Upper lobe of right lung (tissue), 1 donor: ENCODE results near the gene SRI. TPM values are rescaled to one million over a fixed set of nuclear protein-coding genes. Genes with fewer than 3 reads are reported as not detected.

ENCODE experiments used
- ATAC-seq: fragments of 200-7000 bp; cut with Tn5 transposase; one replicate; pipeline ENCODE4 v1.9.1; 2020; ENCODE audit warnings: mild to moderate bottlenecking, moderate library complexity
- DNase-seq: peaks from one replicate; pipeline ENCODE4 v3.0.0-alpha.2; 2020
- H3K27ac ChIP-seq: fragments of 200-600 bp; one replicate; pipeline ENCODE4 v1.8.0; 2022
- H3K27me3 ChIP-seq: fragments of 200-600 bp; one replicate; pipeline ENCODE4 v1.8.0; 2022; ENCODE audit warnings: mild to moderate bottlenecking
- H3K36me3 ChIP-seq: fragments of 200-600 bp; one replicate; pipeline ENCODE4 v1.8.0; 2022
- H3K4me1 ChIP-seq: fragments of 200-600 bp; one replicate; pipeline ENCODE4 v1.8.0; 2022
- H3K4me3 ChIP-seq: fragments of 200-600 bp; one replicate; pipeline ENCODE4 v1.8.0; 2022; ENCODE audit warnings: mild to moderate bottlenecking
- H3K9me3 ChIP-seq: fragments of 200-600 bp; one replicate; pipeline ENCODE4 v1.8.0; 2022
- intact Hi-C: fragments of 100-400 bp; cut with DNase I; formaldehyde crosslinking; loops from one replicate; pipeline ENCODE4 v1.11.0; 2022
- total RNA-seq: library from RNA; stranded (reverse); fragmentation: NEBNext Ultra II Directional; extraction: Animal tissue kit (Norgen Biotek cat#: 25700); gene quantifications from one replicate; pipeline ENCODE4 v1.2.1, GENCODE V29; 2021
- TF ChIP-seq, protein P1 (sequence below): fragments of 200-600 bp; IDR thresholded peaks from one replicate; pipeline ENCODE4 v1.8.0; 2022; ENCODE audit warnings: antibody characterized with exemption
- donor health status: DM: no; HTN: yes; CAD: no; lungs with severe emphysema.

Gene SRI
- total RNA-seq, 1 donor from 2014 or later, result 115 TPM

DNA sequence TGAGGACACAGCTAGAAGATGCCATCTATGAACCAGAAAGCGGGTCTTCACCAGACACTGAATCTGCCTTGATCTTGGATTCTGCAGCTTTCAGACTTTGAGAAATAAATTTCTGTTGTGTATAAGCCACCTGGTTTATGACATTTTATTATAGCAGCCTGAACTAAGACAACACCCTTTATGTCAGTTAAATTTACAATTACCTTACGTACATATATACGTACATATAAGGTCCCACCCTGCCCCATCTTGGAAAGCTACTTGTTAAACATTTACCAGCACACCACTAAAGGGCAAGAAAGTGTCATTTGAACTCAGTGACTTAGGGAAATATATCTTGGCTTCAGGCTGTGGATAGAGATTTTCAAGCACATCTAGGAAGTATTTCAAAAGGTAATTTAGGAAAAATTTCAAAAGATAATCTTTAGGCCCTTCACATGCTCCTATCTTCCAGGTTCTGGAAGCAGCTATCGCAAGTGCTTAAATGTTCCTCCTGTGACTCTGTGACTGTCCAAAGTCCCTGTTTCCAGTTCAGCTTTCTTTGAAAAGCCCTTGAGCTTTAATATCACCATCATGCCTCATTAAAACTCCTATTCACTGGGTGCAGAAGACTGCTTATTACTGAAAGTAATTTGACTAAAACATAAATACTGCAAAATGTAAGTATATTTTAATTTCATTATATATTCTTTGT is 9.6 kb upstream of the SRI start:
- TF ChIP-seq, protein P1, sequence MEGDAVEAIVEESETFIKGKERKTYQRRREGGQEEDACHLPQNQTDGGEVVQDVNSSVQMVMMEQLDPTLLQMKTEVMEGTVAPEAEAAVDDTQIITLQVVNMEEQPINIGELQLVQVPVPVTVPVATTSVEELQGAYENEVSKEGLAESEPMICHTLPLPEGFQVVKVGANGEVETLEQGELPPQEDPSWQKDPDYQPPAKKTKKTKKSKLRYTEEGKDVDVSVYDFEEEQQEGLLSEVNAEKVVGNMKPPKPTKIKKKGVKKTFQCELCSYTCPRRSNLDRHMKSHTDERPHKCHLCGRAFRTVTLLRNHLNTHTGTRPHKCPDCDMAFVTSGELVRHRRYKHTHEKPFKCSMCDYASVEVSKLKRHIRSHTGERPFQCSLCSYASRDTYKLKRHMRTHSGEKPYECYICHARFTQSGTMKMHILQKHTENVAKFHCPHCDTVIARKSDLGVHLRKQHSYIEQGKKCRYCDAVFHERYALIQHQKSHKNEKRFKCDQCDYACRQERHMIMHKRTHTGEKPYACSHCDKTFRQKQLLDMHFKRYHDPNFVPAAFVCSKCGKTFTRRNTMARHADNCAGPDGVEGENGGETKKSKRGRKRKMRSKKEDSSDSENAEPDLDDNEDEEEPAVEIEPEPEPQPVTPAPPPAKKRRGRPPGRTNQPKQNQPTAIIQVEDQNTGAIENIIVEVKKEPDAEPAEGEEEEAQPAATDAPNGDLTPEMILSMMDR, result no peak
- no peaks in the 10 kb centered on the region for H3K4me1 ChIP-seq
- H3K9me3 ChIP-seq, result no peaks in the 10 kb centered on the region
- ATAC-seq (no peak), DNase-seq (no peak)
- no peaks in the 10 kb centered on the region for H3K36me3 ChIP-seq
- H3K4me3 ChIP-seq, result no peak overlapping the region
- intact Hi-C loops, result no loop called here
- no peak overlapping the region for H3K27ac ChIP-seq
- H3K27me3 ChIP-seq, result no peaks in the 10 kb centered on the region

DNA sequence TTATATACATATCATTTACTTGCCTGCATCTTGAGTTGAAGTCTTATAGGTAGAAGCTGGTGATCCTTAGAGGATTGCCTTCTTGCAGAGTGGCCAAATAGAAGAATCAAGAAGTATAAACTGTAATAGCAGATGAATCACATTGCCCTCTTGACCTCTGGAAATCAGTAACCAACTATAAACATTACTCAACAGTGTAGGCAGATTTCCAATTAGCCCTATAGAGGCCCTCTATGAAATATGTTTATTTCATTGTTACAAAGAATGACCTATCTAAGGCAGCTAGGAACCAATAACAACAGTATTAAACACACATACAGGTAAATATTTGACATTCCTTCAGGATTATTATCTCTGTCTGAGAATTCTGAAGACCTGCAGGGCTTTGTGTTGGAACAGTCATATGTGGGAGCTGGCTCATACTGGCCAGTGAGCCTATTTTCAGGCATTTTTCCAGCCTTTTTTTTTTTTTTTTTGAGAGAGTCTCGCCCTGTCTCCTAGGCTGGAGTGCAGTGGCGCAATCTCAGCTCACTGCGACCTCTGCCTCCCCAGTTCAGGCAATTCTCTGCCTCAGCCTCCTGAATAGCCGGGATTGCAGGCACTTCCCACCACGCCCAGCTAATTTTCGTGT is 7.2 kb upstream of the SRI start:
- H3K9me3 ChIP-seq, result no peaks in the 10 kb centered on the region
- TF ChIP-seq, protein P1, result no peak
- H3K27me3 ChIP-seq, result no peaks in the 10 kb centered on the region
- no peak overlapping the region for H3K4me3 ChIP-seq
- H3K4me1 ChIP-seq, result no peaks in the 10 kb centered on the region
- peak overlapping the region; percentile 38 for H3K27ac ChIP-seq
- ATAC-seq (peak; percentile 85), DNase-seq (peak; percentile 84)
- no peaks in the 10 kb centered on the region for H3K36me3 ChIP-seq
- intact Hi-C loops, result no loop called here

DNA sequence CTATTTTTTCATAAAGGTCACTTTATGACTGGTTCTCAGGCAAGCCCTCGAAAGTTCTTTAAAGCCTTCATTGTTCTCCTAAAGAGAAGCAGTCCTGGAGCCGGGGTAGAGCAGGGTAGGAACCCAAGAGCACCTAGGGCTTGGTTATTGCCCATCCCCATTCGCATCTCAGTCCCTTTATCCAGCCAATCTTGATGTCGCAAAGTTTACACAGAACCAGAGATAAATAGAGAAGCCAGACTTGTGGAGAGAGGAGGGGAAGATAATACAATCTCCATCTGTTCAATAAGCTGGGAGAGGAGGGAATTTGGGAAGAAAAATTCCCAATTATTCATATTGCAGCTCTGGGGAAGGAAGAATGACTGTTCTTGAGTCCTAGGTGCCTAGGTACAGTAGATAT is 6.4 kb upstream of the SRI start:
- intact Hi-C loops, result no loop called here
- no peak overlapping the region for H3K4me3 ChIP-seq
- no peaks in the 10 kb centered on the region for H3K4me1 ChIP-seq
- no peaks in the 10 kb centered on the region for H3K27me3 ChIP-seq
- no peak overlapping the region for H3K27ac ChIP-seq
- DNase-seq, result no peak
- H3K9me3 ChIP-seq, result no peaks in the 10 kb centered on the region
- H3K36me3 ChIP-seq, result no peaks in the 10 kb centered on the region
- ATAC-seq, result no peak
- TF ChIP-seq, protein P1, result no peak

DNA sequence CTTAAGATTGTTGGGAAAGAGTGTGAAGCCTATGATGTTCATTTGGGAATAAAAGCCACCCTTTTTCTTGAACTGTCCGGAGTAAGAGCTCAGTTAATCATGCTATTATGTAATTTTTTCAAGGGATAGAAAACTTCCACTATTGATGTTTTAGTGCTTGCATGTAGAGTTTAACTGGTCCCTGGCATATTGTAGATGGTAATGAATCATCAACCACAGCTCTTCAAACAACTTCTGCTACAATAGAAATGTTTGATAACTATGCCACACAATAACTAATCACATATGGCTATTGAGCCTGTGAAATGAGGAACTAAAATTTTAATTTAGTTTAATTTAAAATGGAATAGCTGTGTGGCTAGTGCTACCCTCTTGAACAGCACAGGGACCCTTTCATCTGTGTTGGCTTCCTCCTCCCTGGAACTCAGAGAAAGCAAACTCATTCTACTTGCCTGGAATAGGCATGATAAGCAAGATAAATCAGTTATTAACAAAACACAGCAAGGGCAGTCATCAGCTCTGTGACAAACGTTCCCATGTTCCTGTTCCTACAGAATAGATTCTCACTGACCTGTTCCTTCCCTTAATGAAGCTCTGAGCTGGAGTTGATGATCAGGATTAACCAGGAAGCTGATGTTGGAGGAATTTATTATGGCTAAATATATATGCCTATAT is 4.9 kb upstream of the SRI start:
- Histone ChIP-seq H3K27me3 (no peaks in the 10 kb centered on the region), H3K27ac (no peak overlapping the region), H3K9me3 (no peaks in the 10 kb centered on the region), H3K4me3 (no peak overlapping the region), H3K4me1 (no peaks in the 10 kb centered on the region), H3K36me3 (no peaks in the 10 kb centered on the region)
- intact Hi-C loops, result no loop called here
- TF ChIP-seq, protein P1, result no peak
- DNase-seq (no peak), ATAC-seq (no peak)

DNA sequence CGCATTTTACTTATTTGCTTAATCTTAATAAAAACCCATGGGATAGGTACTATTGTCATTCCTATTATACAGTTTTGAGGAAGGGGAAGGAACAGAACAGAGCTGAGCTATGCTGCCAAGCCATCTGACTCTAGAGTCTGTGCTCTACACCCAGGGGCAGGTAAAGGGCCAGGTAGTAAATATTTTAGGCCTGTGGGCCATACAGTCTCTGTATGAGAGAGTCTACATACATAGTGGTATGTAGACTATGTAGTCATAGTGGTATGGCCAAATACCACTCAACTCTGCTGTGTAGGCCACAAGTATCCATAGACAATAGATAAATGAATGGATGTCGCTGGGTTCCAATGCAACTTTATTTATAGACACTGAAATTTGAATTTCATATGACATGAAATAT is 3.4 kb upstream of the SRI start:
- Histone ChIP-seq H3K27ac (no peak overlapping the region), H3K9me3 (no peaks in the 10 kb centered on the region), H3K27me3 (no peaks in the 10 kb centered on the region), H3K4me3 (no peak overlapping the region), H3K36me3 (no peaks in the 10 kb centered on the region), H3K4me1 (peaks cover under 1% of the 10 kb centered on the region)
- DNase-seq (no peak), ATAC-seq (no peak)
- TF ChIP-seq, protein P1, result no peak
- intact Hi-C loops, result no loop called here
